Right ventricle myocardium inferior (tissue), 1 donor: Measurements from ENCODE around the gene BCKDHB. TPM values are rescaled to one million over a fixed set of nuclear protein-coding genes. Genes with fewer than 3 reads are reported as not detected.
A peak's percentile ranks its signal among the peaks of the same experiment; 100 is the strongest.

Experiments used
- ATAC-seq: fragments of 200-7000 bp; cut with Tn5 transposase; one replicate; pipeline ENCODE4 v1.9.1; 2020; ENCODE audit warnings: mild to moderate bottlenecking, moderate library complexity
- DNase-seq: peaks from one replicate; pipeline ENCODE4 v3.0.0; 2021; ENCODE audit errors: missing footprints
- intact Hi-C: fragments of 100-400 bp; cut with DNase I; formaldehyde crosslinking; loops from one replicate; pipeline ENCODE4 v1.11.0; 2022
- total RNA-seq: library from RNA; stranded (reverse); fragmentation: NEBNext Ultra II Directional; extraction: Animal tissue kit (Norgen Biotek cat#: 25700); gene quantifications from one replicate; pipeline ENCODE4 v1.2.1, GENCODE V29; 2021
- donor health status: DM: no; HTN: yes; CAD: no; lungs with severe emphysema.

BCKDHB gene
- total RNA-seq, 1 donor from 2014 or later, result 28.5 TPM

DNA sequence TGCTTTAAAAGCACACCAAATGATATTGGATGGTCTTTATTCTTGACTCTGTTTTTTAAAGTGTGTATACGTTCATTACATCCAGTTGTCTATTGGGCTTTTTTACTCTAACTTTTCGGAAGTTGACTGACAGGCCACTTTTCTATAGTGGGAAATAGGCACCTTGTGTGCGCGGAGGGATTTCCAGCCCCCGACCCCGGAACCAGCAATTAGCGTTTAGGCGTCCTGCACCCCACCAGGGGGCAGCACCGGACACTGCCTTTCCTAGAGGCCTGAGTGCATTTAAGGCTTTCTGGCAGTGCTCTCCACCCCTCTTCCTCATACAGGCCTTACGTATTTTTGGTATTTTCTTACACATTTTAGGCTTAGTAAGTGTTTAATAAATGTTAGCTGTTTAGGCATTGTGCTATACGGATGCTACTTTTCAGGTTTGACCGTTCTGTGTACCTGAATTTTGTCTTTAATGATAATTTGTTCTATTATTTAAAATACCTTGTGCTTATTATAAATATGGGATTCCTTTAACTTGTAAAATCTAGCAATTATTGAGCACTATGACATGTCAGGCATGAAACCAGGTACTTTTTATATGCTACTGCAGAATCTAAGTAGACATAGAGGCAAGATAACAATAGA, 231.8 kb downstream of the BCKDHB start:
- ATAC-seq (peak; percentile 59), DNase-seq (peak; percentile 72)
- intact Hi-C loops, result loop anchor here (10.0 kb wide), 1 partner anchor 266 kb away; no protein-coding TSS in a partner anchor

DNA sequence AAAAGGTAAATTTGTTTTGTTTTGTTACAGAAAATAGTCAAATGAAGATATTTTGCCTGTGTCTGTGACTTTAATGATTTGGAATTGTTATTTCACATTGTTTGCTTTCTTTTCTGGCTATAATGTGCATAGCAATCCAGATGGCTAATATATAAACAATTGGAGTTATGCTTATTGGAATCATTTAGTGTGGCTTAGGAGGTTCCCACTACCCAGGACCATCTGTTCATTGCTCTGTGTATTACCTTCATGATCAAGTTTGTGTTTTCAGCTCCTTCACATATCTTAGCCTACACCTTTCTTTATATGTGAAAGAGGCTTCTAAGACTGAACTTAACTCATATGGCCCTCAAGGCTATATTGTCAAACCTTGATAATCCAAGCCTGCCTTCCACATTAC, 232.9 kb downstream of the BCKDHB start:
- ATAC-seq (no peak), DNase-seq (no peak)
- intact Hi-C loops, result loop anchor here (10.0 kb wide), 1 partner anchor 265 kb away; no protein-coding TSS in a partner anchor

DNA sequence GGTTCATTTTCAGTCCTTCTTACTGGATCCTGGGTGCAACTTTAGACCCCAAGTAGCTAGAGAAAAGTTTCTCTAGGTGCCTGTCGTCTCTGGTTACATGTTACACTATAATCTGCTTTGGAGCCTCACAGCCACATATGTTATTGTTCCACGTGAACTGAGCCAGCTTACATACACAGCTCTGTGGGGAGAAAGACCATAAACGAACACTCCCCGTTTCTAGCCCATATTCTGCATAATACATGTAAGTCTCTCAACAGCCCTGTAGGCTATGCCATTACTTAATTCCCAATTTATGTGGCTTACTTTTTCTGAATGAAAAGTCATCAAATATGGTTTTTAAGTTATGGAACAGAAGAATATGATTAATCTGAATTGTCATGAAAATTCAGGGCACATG, 233.8 kb downstream of the BCKDHB start:
- DNase-seq, result no peak
- ATAC-seq, result no peak
- intact Hi-C loops, result no loop called here

DNA sequence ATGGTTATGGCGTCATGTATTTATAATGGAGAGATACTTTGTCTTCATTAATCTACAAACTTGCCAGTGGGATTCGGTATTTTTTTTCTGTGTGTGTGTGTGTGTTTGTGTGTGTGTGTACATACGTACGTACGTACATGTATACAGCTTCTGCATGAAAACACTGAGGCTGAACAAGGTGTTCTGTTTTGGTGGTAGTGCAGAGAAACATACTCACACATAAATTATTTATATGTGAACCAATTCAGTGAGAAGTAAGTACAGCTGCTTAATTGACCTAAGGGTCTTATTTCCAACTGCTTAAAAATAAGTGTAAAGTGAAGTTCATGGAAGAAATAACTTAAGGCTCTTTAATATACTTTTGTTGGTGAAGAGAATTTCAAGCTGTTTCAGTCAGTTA, 234.2 kb downstream of the BCKDHB start:
- DNase-seq (no peak), ATAC-seq (no peak)
- intact Hi-C loops, result no loop called here

DNA sequence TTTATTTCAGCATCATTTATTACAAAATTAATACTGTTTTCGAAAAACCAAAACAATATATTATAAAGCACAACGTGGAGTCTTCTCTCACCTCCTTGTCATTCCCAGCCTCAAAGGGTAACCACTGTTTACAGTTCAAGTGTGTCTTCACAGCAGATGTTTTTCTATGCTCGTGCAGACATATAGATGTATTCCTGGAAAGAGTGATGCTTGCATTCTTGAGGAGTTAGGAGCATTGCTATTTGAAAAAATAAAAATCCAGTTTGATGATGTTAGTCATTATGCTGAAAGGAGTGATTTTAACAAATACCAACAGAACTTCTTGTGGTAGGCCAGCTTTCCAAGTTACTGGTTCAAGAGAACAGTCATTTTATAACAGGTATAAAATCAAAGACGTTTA, 234.9 kb downstream of the BCKDHB start:
- intact Hi-C loops, result no loop called here
- ATAC-seq (no peak), DNase-seq (no peak)

DNA sequence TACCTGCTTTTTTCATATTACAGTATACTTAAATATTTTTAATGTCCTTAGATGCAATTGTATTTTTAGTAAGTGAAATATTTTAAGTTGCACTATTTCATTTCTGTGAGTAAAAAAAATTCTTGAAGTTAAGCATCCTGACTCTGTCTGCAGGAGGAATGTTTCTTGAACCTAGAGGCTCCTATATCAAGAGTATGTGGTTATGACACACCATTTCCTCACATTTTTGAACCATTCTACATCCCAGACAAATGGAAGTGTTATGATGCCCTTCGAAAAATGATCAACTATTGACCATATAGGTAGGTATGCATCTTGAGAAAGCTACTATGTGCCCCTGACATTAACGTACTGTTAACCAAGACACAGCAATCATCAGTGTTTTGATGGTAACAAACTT, 237.0 kb downstream of the BCKDHB start:
- ATAC-seq, result no peak
- DNase-seq, result no peak
- intact Hi-C loops, result no loop called here

DNA sequence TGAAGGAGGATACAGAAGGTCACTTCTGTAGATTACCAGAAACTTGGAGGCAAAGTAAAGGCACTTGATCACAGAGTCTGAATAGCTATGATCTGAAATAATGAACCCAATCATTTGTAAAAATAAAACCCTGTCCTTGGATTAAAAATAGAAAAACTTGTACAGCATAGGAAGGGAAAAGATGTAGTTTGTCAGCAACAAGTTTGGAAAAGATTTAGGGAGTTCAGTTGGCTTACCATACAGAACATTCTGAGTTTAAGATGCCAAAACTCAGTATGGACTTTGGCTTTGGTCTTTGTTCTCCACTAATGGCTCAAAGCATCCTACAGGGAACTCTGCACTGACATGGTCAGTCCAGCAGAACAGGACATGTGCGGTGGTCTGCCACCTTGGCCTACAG, 240.6 kb downstream of the BCKDHB start:
- ATAC-seq (no peak), DNase-seq (no peak)
- intact Hi-C loops, result loop anchor here (5.0 kb wide), 1 partner anchor 120 kb away; no protein-coding TSS in a partner anchor

- peak; percentile 68 for ATAC-seq
- intact Hi-C loops, result loop anchor here (5.0 kb wide), 1 partner anchor 119 kb away; no protein-coding TSS in a partner anchor
- no peak for DNase-seq
These were observed 241.8 kb downstream of the BCKDHB start for GRCh38 chr6:80348263-80348662.

DNA sequence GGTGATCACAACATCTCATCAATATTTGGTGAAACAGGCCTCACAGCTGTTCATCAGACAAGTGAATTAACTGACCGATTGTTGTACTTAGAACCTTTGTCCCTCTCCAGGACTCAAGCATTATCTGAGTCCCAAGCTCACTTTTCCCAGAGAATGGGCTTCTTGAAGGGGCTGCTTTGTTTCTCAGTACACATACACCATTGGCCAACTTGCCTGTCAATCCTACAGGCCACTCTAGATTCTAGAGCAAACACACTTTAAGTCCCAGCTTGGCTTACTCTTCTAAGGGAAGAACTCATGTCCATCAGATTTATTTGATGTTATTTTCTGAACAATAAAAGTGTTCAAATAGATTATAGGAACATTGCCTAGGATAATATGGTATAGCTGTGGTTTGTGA, 249.5 kb downstream of the BCKDHB start:
- ATAC-seq, result no peak

GRCh38 chr6:80356545-80356944, 250.1 kb downstream of the BCKDHB start:
- ATAC-seq (no peak), DNase-seq (no peak)
- intact Hi-C loops, result no loop called here

More for the DNA sequence above, 249.5 kb downstream of the BCKDHB start:
- no peak for DNase-seq
- intact Hi-C loops, result no loop called here

GRCh38 chr6:80357081-80357480, 250.6 kb downstream of the BCKDHB start:
- ATAC-seq (peak; percentile 17), DNase-seq (no peak)
- intact Hi-C loops, result no loop called here

- ATAC-seq (peak; percentile 88), DNase-seq (no peak)
- intact Hi-C loops, result no loop called here
These were observed 251.2 kb downstream of the BCKDHB start for GRCh38 chr6:80357674-80358073.

GRCh38 chr6:80363501-80364122, 257.1 kb downstream of the BCKDHB start:
- DNase-seq (no peak), ATAC-seq (no peak)
- intact Hi-C loops, result no loop called here

DNA sequence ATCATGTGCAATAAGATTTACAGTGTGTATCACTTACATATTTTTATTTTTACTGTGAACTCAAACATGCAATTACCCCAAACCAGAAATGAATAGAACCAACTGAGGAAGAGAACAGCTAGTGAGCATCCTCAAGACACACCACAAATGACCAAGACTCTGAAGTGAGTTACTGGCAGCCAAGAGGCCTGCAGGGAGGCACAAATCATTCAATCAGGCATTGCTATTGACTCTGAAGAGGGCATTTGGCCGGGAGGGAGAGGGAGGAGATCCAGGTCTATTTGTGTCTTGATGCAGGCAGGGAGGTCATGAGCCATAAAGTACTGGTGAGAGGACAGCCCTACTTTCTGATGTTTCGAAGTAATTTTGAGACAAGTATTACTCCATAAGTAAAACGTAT, 257.7 kb downstream of the BCKDHB start:
- ATAC-seq (peak; percentile 67), DNase-seq (no peak)
- intact Hi-C loops, result no loop called here

GRCh38 chr6:80366051-80366450, 259.6 kb downstream of the BCKDHB start:
- DNase-seq, result no peak
- intact Hi-C loops, result no loop called here
- no peak for ATAC-seq

GRCh38 chr6:80366714-80367113, 260.2 kb downstream of the BCKDHB start:
- ATAC-seq, result peak; percentile 78
- peak; percentile 73 for DNase-seq
- intact Hi-C loops, result no loop called here

GRCh38 chr6:80376411-80376810, 269.9 kb downstream of the BCKDHB start:
- intact Hi-C loops, result no loop called here
- DNase-seq (no peak), ATAC-seq (no peak)

DNA sequence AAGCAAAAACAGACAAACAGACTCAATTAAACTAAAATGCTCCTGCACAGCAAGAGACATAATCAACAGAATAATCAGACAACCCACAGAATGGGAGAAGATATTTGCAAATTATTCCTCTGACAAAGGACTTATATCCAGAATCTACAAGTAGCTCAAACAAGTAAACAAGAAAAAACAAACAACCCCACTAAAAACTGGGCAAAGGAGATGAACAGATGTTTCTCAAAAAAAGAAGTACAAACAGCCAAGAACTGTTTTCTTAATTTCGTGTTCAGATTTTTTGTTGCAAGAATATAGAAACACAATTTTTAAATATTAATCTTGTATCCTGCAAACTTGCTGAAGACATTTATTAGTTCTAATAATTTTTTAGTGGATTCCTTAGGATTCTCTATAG, 274.1 kb downstream of the BCKDHB start:
- ATAC-seq, result no peak

DNA sequence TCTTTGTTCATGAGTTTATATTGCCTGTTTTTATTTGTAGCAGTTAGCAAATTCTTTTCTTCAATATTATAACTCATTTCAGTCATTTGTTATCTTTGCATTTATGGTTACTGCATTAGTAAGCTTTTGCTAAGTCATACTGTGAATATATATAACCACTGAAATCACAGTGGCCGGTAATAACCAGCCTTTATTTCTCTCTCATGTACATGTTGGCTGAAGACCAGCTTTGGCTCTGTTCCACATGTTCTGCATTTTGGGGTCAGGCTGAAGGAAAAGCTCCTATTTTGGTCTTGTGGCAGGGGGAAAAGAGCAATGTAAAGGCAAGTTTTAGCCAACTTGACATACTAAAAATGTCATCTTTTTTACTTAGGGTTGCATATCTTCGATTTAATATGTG, 276.3 kb downstream of the BCKDHB start:
- DNase-seq, result no peak
- ATAC-seq, result no peak
- intact Hi-C loops, result no loop called here

More for the DNA sequence above, 274.1 kb downstream of the BCKDHB start:
- no peak for DNase-seq
- intact Hi-C loops, result no loop called here

DNA sequence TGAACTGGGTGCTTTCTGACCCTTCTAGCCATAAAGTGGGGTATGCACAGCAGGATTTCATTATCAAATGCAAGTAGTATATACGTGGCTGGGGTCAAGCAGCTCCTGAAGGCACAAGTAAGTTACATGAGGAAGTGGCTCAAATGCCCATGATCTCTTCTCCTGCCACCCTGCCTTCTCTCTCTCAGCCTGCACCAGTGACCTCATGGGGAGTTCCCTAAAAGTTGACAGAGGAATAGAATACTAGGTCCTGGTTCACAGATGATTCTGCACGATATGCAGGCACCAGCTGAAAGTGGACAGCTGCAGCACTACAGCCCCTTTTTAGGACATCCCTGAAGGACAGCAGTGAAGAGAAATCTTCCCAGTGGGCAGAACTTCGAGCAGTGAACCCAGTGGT, 282.0 kb downstream of the BCKDHB start:
- no peak for ATAC-seq
- no peak for DNase-seq
- intact Hi-C loops, result no loop called here
